Measurements from ENCODE around the gene TREX2. TPM values are rescaled to one million over a fixed set of nuclear protein-coding genes. Genes with fewer than 3 reads are reported as not detected.

The TREX2 gene
- total RNA-seq, 1 experiment from 2014 or later = 1.1 TPM

- no CpG with 5 or more reads among the region's 75 CpGs for WGBS (ENCODE audit: extremely low coverage, insufficient read length, low lambda C conversion rate)
- Histone ChIP-seq H3K56ac (ENCODE audit: insufficient read length, low read depth, low read length) (no peak within 1 kb of the TSS), H4K20me1 (ENCODE audit: control insufficient read depth, insufficient read depth, insufficient read length) (no peaks in the 10 kb centered on the region), H3K23ac (ENCODE audit: insufficient read length, low read depth, low read length) (no peak within 1 kb of the TSS), H3K9ac (ENCODE audit: extremely low read depth, insufficient read length, low read length) (no peak within 1 kb of the TSS), H2BK12ac (ENCODE audit: insufficient read length, low read depth, low read length) (no peak within 1 kb of the TSS), H2AFZ (ENCODE audit: low read length) (no peak within 1 kb of the TSS), H3K4me2 (ENCODE audit: insufficient read depth, insufficient read length, low read length) (peak within 1 kb of the TSS; percentile 46), H4K8ac (replicated peaks; ENCODE audit: insufficient read length, low read depth, low read length) (no peak within 1 kb of the TSS), H3K4me1 (ENCODE audit: insufficient read depth, low read length) (no peaks in the 10 kb centered on the region), H2AK5ac (ENCODE audit: insufficient read length, low read length) (no peak within 1 kb of the TSS), H3K79me2 (ENCODE audit: insufficient read depth, low read length) (no peaks in the 10 kb centered on the region), H2BK20ac (ENCODE audit: low read depth, low read length, poor library complexity, severe bottlenecking) (no peak within 1 kb of the TSS), H3K4ac (ENCODE audit: low read depth, low read length) (no peak within 1 kb of the TSS), H3K27ac (ENCODE audit: insufficient read length, low read depth, low read length) (no peak within 1 kb of the TSS), H3T11ph (ENCODE audit: low read length) (no peak within 1 kb of the TSS), H3K23me2 (ENCODE audit: insufficient read length, low read depth, low read length, poor library complexity, severe bottlenecking) (no peaks in the 10 kb centered on the region), H3K14ac (ENCODE audit: insufficient read depth, low read length) (peak within 1 kb of the TSS; percentile 24; the same call in 1 of the 2 replicates), H3K79me1 (ENCODE audit: insufficient read depth, low read depth, low read length, poor library complexity, severe bottlenecking) (no peaks in the 10 kb centered on the region), H2BK15ac (ENCODE audit: low read depth, low read length) (no peak within 1 kb of the TSS), H3K27me3 (ENCODE audit: insufficient read depth, low read length) (peaks cover 7% of the 10 kb centered on the region; the same call in 1 of the 2 replicates), H2BK5ac (ENCODE audit: insufficient read length, low read length) (no peak within 1 kb of the TSS), H4K91ac (ENCODE audit: insufficient read length, low read depth, low read length) (no peak within 1 kb of the TSS), H3K18ac (ENCODE audit: insufficient read length, low read depth, low read length) (no peak within 1 kb of the TSS), H4K5ac (ENCODE audit: insufficient read length, low read depth, low read length) (no peak within 1 kb of the TSS), H3K9me3 (ENCODE audit: control insufficient read depth, low read depth, low read length) (peaks cover 28% of the 10 kb centered on the region), H2BK120ac (ENCODE audit: low read depth, low read length, poor library complexity, severe bottlenecking) (no peak within 1 kb of the TSS)
- Mint-ChIP-seq H3K4me3 (peak within 1 kb of the TSS; percentile 56 to 75), H3K27ac (no peak within 1 kb of the TSS; a peak in 1 of 7 replicates), H3K4me1 (peaks cover 7 to 9% of the 10 kb centered on the region in 2 experiments; a peak in 2 of 4 replicates), H3K36me3 (ENCODE audit: insufficient read depth in 1 of 3, low read depth in 3 of 3) (peaks cover 8 to 10% (median 9%) of the 10 kb centered on the region in 3 experiments; a peak in 4 of 7 replicates), H3K27me3 (ENCODE audit: low read depth) (peaks cover 37% of the 10 kb centered on the region), H3K9me3 (peaks cover 64 to 77% of the 10 kb centered on the region in 2 experiments)
- TF ChIP-seq CTCF (conservative IDR thresholded peaks at IDR 0.05) = no peak
- DNase-seq = no peak
Observed at GRCh38 chrX:153411255-153411987, 34.4 kb downstream of the TREX2 start, which contains the start of gene ZFP92. TSS of gene ZFP92 (plus strand) at chrX:153411472. CDS start at chrX:153418323, 6,851 bp downstream.

Data from H9 (cell line).